IPS-15b (cell line): Measurements from ENCODE around the gene HTR3A.

ENCODE experiments used
- H3K27me3 ChIP-seq: one replicate; pipeline ENCODE4 v1.6.1; 2013; ENCODE audit warnings: low read length; ENCODE audit not compliant: control insufficient read depth, insufficient read depth
- H3K36me3 ChIP-seq: one replicate; pipeline ENCODE4 v1.6.1; 2013; ENCODE audit warnings: low read length; ENCODE audit not compliant: control insufficient read depth, insufficient read depth
- H3K4me1 ChIP-seq: one replicate; pipeline ENCODE4 v1.6.1; 2013; ENCODE audit warnings: mild to moderate bottlenecking, low read length; ENCODE audit not compliant: control insufficient read depth, insufficient read depth
- H3K4me3 ChIP-seq: one replicate; pipeline ENCODE4 v1.5.1; 2013; ENCODE audit warnings: low read depth, low read length
- H3K9ac ChIP-seq: one replicate; pipeline ENCODE4 v1.6.1; 2013; ENCODE audit warnings: low read depth, mild to moderate bottlenecking, low read length
- H3K9me3 ChIP-seq: one replicate; pipeline ENCODE4 v1.6.1; 2013; ENCODE audit warnings: mild to moderate bottlenecking, low read length; ENCODE audit not compliant: control insufficient read depth, insufficient read depth

HTR3A gene

DNA sequence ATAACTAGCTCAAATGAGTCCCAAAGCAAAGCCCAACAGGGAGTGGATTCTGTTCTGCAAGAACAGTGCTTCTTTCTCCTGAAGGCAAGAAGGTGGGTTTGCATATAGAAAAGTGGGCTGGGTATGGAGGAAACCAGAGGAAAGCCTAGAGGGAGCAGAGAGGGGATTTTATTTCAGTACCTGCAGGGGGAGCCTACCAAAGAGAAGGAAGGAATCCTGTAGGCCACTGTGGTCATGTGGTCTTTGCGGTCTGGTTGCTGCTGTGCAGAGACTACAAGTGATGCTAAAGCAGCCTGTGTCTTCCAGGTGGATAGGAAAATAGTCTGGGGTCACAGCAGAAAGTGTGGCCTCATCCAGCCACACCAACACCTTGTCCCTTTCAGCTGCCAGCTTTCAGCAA is 51.4 kb downstream of the HTR3A start:
- Histone ChIP-seq H3K9me3 (no peaks in the 10 kb centered on the region), H3K4me3 (no peak overlapping the region), H3K4me1 (peaks cover 2% of the 10 kb centered on the region), H3K36me3 (no peaks in the 10 kb centered on the region), H3K9ac (no peak overlapping the region), H3K27me3 (no peaks in the 10 kb centered on the region)

DNA sequence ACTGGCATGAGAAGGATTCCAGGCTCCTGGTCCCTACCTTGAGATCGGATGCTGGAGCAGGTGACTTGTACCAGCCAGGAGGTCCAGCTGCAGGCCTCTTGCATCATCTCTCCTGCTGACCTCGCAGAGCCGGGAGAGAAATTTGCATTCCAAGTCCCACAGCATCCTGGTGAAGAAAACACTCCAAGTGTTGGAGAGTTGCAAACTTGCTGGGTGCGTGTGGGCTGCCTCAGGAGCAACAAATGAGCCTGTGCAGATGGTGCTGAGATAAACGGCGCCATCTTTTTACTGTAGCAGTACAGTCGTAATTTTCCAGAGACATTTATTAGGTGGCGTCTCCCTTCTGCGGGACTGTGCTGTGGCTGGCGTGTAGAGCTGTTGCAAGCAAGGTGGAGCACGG is 52.5 kb downstream of the HTR3A start:
- H3K27me3 ChIP-seq: no peaks in the 10 kb centered on the region
- H3K4me1 ChIP-seq: peaks cover 2% of the 10 kb centered on the region

DNA sequence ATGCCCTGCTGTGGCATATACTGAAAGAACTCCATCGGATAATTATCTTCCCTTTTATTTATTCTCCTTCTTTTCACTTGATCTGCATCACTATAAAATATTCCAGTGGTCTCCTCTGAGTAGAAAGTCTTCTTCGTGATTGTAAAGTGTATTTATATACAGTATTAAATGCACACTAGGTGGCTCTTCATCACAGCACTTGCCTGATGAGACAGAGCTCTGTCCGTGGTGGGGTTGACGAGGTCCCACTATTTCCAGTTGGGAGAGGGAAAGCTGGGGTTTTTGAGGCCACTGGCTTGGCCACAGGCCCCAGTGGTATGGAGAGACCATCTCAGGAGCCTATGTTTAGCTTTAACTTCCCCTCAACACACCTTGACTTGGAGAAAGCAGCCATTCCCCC is 53.0 kb downstream of the HTR3A start:
- Histone ChIP-seq H3K9me3 (no peaks in the 10 kb centered on the region), H3K36me3 (no peaks in the 10 kb centered on the region), H3K9ac (no peak overlapping the region), H3K4me1 (peaks cover 2% of the 10 kb centered on the region), H3K4me3 (no peak overlapping the region), H3K27me3 (no peaks in the 10 kb centered on the region)

More for the DNA sequence above, 52.5 kb downstream of the HTR3A start:
- no peak overlapping the region for H3K4me3 ChIP-seq
- no peaks in the 10 kb centered on the region for H3K36me3 ChIP-seq
- H3K9ac ChIP-seq: no peak overlapping the region
- no peaks in the 10 kb centered on the region for H3K9me3 ChIP-seq

- Histone ChIP-seq H3K4me1 (peaks cover 2% of the 10 kb centered on the region), H3K27me3 (no peaks in the 10 kb centered on the region), H3K4me3 (no peak overlapping the region), H3K36me3 (no peaks in the 10 kb centered on the region), H3K9me3 (no peaks in the 10 kb centered on the region), H3K9ac (no peak overlapping the region)
Measured at GRCh38 chr11:114031246-114031966, 56.5 kb downstream of the HTR3A start.

GRCh38 chr11:114031967-114032320 is 57.0 kb downstream of the HTR3A start:
- peaks cover 3% of the 10 kb centered on the region for H3K27me3 ChIP-seq
- no peak overlapping the region for H3K4me3 ChIP-seq
- H3K4me1 ChIP-seq: no peaks in the 10 kb centered on the region
- no peak overlapping the region for H3K9ac ChIP-seq
- H3K9me3 ChIP-seq: no peaks in the 10 kb centered on the region
- no peaks in the 10 kb centered on the region for H3K36me3 ChIP-seq

GRCh38 chr11:114033066-114033465 is 58.2 kb downstream of the HTR3A start:
- H3K9me3 ChIP-seq: no peaks in the 10 kb centered on the region
- no peaks in the 10 kb centered on the region for H3K36me3 ChIP-seq
- no peak overlapping the region for H3K9ac ChIP-seq
- H3K4me3 ChIP-seq: no peak overlapping the region
- no peaks in the 10 kb centered on the region for H3K4me1 ChIP-seq
- peaks cover 4% of the 10 kb centered on the region for H3K27me3 ChIP-seq

GRCh38 chr11:114033572-114033971 is 58.7 kb downstream of the HTR3A start:
- H3K27me3 ChIP-seq: peaks cover 4% of the 10 kb centered on the region
- no peak overlapping the region for H3K9ac ChIP-seq
- no peaks in the 10 kb centered on the region for H3K36me3 ChIP-seq
- H3K4me3 ChIP-seq: no peak overlapping the region
- H3K4me1 ChIP-seq: no peaks in the 10 kb centered on the region
- H3K9me3 ChIP-seq: no peaks in the 10 kb centered on the region

DNA sequence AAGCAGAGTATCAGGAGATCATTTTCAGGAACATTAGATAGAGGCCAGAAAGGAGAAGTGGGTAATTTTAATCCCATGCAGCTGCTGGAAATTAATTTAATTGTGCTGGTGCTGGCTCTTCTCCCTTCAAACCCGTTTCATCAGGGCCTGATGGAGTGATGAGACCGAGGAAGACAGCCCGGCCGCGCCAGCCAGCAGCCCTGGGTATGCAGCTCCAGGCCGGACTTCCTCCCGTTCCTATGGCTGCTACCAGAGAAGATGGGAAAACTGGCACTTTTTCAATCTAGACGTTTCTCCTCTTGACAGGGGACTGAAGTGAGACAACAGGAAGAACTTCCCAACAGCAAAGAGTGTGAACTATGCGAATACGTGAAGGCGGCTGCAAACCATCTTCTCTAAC is 60.0 kb downstream of the HTR3A start:
- Histone ChIP-seq H3K9ac (no peak overlapping the region), H3K27me3 (peaks cover 4% of the 10 kb centered on the region), H3K4me3 (no peak overlapping the region), H3K9me3 (no peaks in the 10 kb centered on the region), H3K4me1 (no peaks in the 10 kb centered on the region), H3K36me3 (no peaks in the 10 kb centered on the region)

GRCh38 chr11:114036147-114036811 is 61.4 kb downstream of the HTR3A start:
- no peaks in the 10 kb centered on the region for H3K4me1 ChIP-seq
- H3K9me3 ChIP-seq: no peaks in the 10 kb centered on the region
- H3K4me3 ChIP-seq: peak overlapping the region; percentile 19
- H3K9ac ChIP-seq: no peak overlapping the region
- peaks cover 4% of the 10 kb centered on the region for H3K27me3 ChIP-seq
- no peaks in the 10 kb centered on the region for H3K36me3 ChIP-seq

DNA sequence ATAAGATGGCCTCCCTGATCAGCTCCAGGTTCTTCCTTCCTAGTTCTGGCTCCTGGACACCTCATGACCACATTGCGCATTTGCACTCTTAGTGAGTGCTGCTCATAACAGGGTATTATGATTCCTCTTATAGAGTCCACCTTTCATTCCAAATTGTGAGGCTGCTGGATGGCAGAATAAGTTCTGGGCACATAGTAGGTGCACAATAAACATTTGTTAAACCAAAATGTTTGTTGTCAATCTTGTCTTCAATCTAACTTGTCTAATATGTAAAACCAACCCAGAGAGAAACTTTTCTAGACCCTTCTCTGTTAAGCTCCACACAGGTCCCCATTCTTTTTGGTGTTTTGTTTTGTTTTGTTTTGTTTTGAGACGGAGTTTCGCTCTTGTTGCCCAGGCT is 62.0 kb downstream of the HTR3A start:
- no peak overlapping the region for H3K9ac ChIP-seq
- peaks cover 4% of the 10 kb centered on the region for H3K27me3 ChIP-seq
- H3K36me3 ChIP-seq: no peaks in the 10 kb centered on the region
- no peak overlapping the region for H3K4me3 ChIP-seq
- no peaks in the 10 kb centered on the region for H3K9me3 ChIP-seq
- H3K4me1 ChIP-seq: no peaks in the 10 kb centered on the region

DNA sequence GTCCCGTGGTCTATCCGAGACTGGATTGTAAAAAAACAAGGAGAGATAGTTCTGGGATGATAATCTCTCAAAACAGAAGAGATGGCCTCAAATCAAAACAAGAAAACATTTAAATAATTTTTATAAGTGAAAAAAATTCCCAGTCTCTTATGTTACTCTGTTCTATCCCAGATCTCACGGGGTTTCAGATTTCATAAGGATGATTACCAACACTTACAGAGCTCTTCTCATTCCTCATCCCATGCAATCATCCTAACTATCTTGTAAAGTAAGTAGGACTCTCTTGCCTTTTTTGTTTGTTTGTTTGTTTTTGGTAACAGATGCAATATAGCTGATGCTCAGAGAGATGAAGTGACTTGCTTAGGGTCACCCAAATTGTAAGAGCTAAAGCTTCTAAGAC is 64.6 kb downstream of the HTR3A start:
- no peak overlapping the region for H3K9ac ChIP-seq
- peaks cover 6% of the 10 kb centered on the region for H3K27me3 ChIP-seq
- no peak overlapping the region for H3K4me3 ChIP-seq
- H3K4me1 ChIP-seq: peaks cover 3% of the 10 kb centered on the region
- H3K9me3 ChIP-seq: no peaks in the 10 kb centered on the region
- no peaks in the 10 kb centered on the region for H3K36me3 ChIP-seq
